ENCODE data around the gene GLDC.

DNA sequence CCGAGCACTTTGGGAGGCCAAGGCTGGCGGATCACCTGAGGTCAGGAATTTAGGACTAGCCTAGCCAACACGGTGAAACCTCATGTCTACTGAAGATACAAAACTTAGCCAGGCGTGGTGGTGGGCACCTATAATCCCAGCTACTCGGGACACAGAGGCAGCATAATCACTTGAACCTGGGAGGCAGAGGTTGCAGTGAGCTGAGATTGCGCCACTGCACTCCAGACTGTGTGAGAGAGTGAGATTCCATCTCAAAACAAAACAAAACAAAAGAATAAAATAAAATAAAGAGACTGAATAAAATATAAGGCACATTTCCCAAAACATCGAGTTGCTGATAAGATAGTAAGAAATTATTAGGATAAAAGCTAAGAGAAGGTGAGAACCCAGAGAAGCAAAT lies 32.3 kb upstream of the GLDC start:
- TF ChIP-seq, protein P1, sequence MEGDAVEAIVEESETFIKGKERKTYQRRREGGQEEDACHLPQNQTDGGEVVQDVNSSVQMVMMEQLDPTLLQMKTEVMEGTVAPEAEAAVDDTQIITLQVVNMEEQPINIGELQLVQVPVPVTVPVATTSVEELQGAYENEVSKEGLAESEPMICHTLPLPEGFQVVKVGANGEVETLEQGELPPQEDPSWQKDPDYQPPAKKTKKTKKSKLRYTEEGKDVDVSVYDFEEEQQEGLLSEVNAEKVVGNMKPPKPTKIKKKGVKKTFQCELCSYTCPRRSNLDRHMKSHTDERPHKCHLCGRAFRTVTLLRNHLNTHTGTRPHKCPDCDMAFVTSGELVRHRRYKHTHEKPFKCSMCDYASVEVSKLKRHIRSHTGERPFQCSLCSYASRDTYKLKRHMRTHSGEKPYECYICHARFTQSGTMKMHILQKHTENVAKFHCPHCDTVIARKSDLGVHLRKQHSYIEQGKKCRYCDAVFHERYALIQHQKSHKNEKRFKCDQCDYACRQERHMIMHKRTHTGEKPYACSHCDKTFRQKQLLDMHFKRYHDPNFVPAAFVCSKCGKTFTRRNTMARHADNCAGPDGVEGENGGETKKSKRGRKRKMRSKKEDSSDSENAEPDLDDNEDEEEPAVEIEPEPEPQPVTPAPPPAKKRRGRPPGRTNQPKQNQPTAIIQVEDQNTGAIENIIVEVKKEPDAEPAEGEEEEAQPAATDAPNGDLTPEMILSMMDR (IDR thresholded peaks at IDR 0.05), result no peak
- TF ChIP-seq POLR2A (IDR thresholded peaks at IDR 0.05), result no peak
